SK-N-SH (cell line): ENCODE results near the gene YY1. TPM values are rescaled to one million over a fixed set of nuclear protein-coding genes. Genes with fewer than 3 reads are reported as not detected.
A peak's percentile ranks its signal among the peaks of the same experiment; 100 is the strongest.

Experiments used
- CTCF ChIA-PET: fragments of 300-600, 350-600 bp; formaldehyde crosslinking; extraction: SDS; loops from one replicate; lab custom pipeline; 2021; lab: Yijun Ruan, JAX
- POLR2A ChIA-PET: fragments of 350-600 bp; sonication (Branson Sonifier 250); formaldehyde crosslinking; extraction: SDS; loops from one replicate; lab custom pipeline; 2020; ENCODE audit warnings: antibody characterized with exemption, inconsistent platforms; lab: Yijun Ruan, JAX
- DNase-seq: peaks from one replicate; pipeline ENCODE4 v3.0.0; 2012
- H2AFZ ChIP-seq: fragments of 200-600 bp; sonication (generic); 2 replicates; pipeline ENCODE4 v1.8.1; 2016; ENCODE audit warnings: antibody characterized with exemption, mild to moderate bottlenecking, low read depth
- H3F3A ChIP-seq: fragments of 200-600 bp; sonication (generic); replicated peaks from 2 replicates; pipeline ENCODE3; 2016; ENCODE audit warnings: antibody characterized with exemption, mild to moderate bottlenecking; ENCODE audit not compliant: insufficient read depth
- H3K27ac ChIP-seq, 2 experiments: fragments of 200-500 bp in 1 of 2; fragments of 200-600 bp in 1 of 2; sonication (Bioruptor generic) in 1 of 2; sonication (generic), shearing (Covaris generic) in 1 of 2; 2 replicates each; pipeline versions ENCODE4 v1.5.1 to v1.6.1; 2014 to 2016; ENCODE audit warnings: low read depth in 2 of 2, inconsistent platforms in 1 of 2, low read length in 1 of 2, mild to moderate bottlenecking in 1 of 2, mixed read lengths in 1 of 2
- H3K27me3 ChIP-seq: fragments of 200-600 bp; sonication (generic), shearing (Covaris generic); 2 replicates; pipeline ENCODE4 v1.6.1; 2016; ENCODE audit warnings: mixed run types; ENCODE audit not compliant: insufficient read depth
- H3K36me3 ChIP-seq, 2 experiments: fragments of 200-500 bp in 1 of 2; fragments of 200-600 bp in 1 of 2; sonication (Bioruptor generic) in 1 of 2; sonication (generic) in 1 of 2; replicated peaks in 1 of 2; 2 replicates each; pipeline versions ENCODE3 to v1.5.1; 2014 to 2016; ENCODE audit warnings: low read length in 1 of 2, mild to moderate bottlenecking in 1 of 2; ENCODE audit not compliant: insufficient read depth in 2 of 2, control insufficient read depth in 1 of 2
- H3K4me1 ChIP-seq, 2 experiments: fragments of 200-500 bp in 1 of 2; fragments of 200-600 bp in 1 of 2; sonication (Bioruptor generic) in 1 of 2; sonication (generic), shearing (Covaris generic) in 1 of 2; 2 replicates each; pipeline versions ENCODE4 v1.5.1 to v1.6.1; 2014 to 2016; ENCODE audit warnings: low read depth in 1 of 2, low read length in 1 of 2, mixed run types in 1 of 2; ENCODE audit not compliant: insufficient read depth in 2 of 2, control insufficient read depth in 1 of 2
- H3K4me2 ChIP-seq: fragments of 200-600 bp; sonication (generic), shearing (Covaris generic); 2 replicates; pipeline ENCODE4 v1.6.1; 2017; ENCODE audit warnings: mixed run types
- H3K4me3 ChIP-seq, 2 experiments: fragments of 200-500 bp in 1 of 2; fragments of 200-600 bp in 1 of 2; sonication (Bioruptor generic) in 1 of 2; sonication (generic), shearing (Covaris generic) in 1 of 2; 2 replicates each; pipeline versions ENCODE4 v1.5.1 to v1.8.1; 2014 to 2016; ENCODE audit warnings: low read depth in 2 of 2, inconsistent platforms in 1 of 2, low read length in 1 of 2, mild to moderate bottlenecking in 1 of 2, mixed read lengths in 1 of 2, moderate library complexity in 1 of 2
- H3K79me2 ChIP-seq: fragments of 200-600 bp; sonication (generic); 2 replicates; pipeline ENCODE4 v1.8.1; 2017; ENCODE audit warnings: mild to moderate bottlenecking; ENCODE audit not compliant: insufficient read depth
- H3K9ac ChIP-seq: fragments of 200-600 bp; sonication (generic); 2 replicates; pipeline ENCODE4 v1.6.1; 2017; ENCODE audit warnings: mixed run types
- H3K9me2 ChIP-seq: fragments of 200-600 bp; sonication (generic); 2 replicates; pipeline ENCODE4 v1.6.1; 2017; ENCODE audit warnings: mixed run types
- H3K9me3 ChIP-seq: fragments of 200-600 bp; sonication (generic); 2 replicates; pipeline ENCODE4 v1.6.1; 2017; ENCODE audit warnings: mixed run types, mild to moderate bottlenecking, moderate library complexity
- H4K20me1 ChIP-seq: fragments of 200-600 bp; sonication (generic); 2 replicates; pipeline ENCODE4 v1.6.1; 2017; ENCODE audit warnings: mild to moderate bottlenecking, mixed run types; ENCODE audit not compliant: insufficient read depth
- CHD2 ChIP-seq: fragments of 150-350 bp; IDR thresholded peaks from 2 replicates; pipeline ENCODE4 v1.6.1; 2018; ENCODE audit warnings: low read length; ENCODE audit not compliant: partially characterized antibody
- FOXM1 ChIP-seq: IDR thresholded peaks from 2 replicates; pipeline ENCODE4 v1.4.0; 2012; ENCODE audit warnings: low read depth, mild to moderate bottlenecking
- GABPA ChIP-seq: IDR thresholded peaks from 2 replicates; pipeline ENCODE4 v1.4.0; 2012; ENCODE audit warnings: low read depth, mild to moderate bottlenecking
- JUND ChIP-seq: IDR thresholded peaks from 2 replicates; pipeline ENCODE4 v1.4.0; 2012
- MXI1 ChIP-seq: IDR thresholded peaks from 2 replicates; pipeline ENCODE4 v1.6.1; 2012; ENCODE audit warnings: mild to moderate bottlenecking, low read depth, low read length, improper control_type of control experiment
- POLR2AphosphoS5 ChIP-seq: IDR thresholded peaks from 2 replicates; pipeline ENCODE4 v1.6.1; 2012; ENCODE audit warnings: low read depth, low read length
- RCOR1 ChIP-seq: fragments of 150-350 bp; IDR thresholded peaks from 2 replicates; pipeline ENCODE4 v1.6.1; 2017; ENCODE audit warnings: antibody characterized with exemption, low read length
- RFX5 ChIP-seq: IDR thresholded peaks from 2 replicates; pipeline ENCODE4 v1.6.1; 2012; ENCODE audit warnings: mild to moderate bottlenecking, improper control_type of control experiment, low read length
- SMC3 ChIP-seq: IDR thresholded peaks from 2 replicates; pipeline ENCODE4 v1.6.1; 2012; ENCODE audit warnings: low read depth, low read length, improper control_type of control experiment
- TEAD4 ChIP-seq: IDR thresholded peaks from 2 replicates; pipeline ENCODE4 v1.4.0; 2012; ENCODE audit warnings: mild to moderate bottlenecking, borderline replicate concordance; ENCODE audit not compliant: insufficient read depth
- whole genome bisulfite sequencing: methylation state at CpG from one replicate; pipeline ENCODE4 v1.1.6; 2017; ENCODE audit warnings: low lambda C conversion rate; 5-methylcytosine and 5-hydroxymethylcytosine counted together
- polyA plus RNA-seq, 3 experiments: library from polyadenylated mRNA; depleted of rRNA; stranded (reverse); fragments of >200 nt; gene quantifications; 2 replicates each; pipeline ENCODE4 v1.2.3, GENCODE V29; 2012
- TF ChIP-seq, protein P1 (sequence below): fragments of 200-600 bp; sonication (generic); IDR thresholded peaks from 2 replicates; pipeline ENCODE4 v1.6.1; 2017; ENCODE audit warnings: antibody characterized with exemption, mild to moderate bottlenecking, moderate library complexity
- TF ChIP-seq, protein P2 (sequence below): IDR thresholded peaks from 2 replicates; pipeline ENCODE4 v1.4.0; 2012; ENCODE audit warnings: low read depth
- TF ChIP-seq, protein P3 (sequence below): IDR thresholded peaks from 2 replicates; pipeline ENCODE4 v1.6.1; 2012; ENCODE audit warnings: mild to moderate bottlenecking, low read depth, low read length, moderate library complexity
- TF ChIP-seq, protein P4 (sequence below): fragments of 150-350 bp; IDR thresholded peaks from 2 replicates; pipeline ENCODE4 v1.6.1; 2017; ENCODE audit warnings: antibody characterized with exemption, low read length, low read depth, borderline replicate concordance
- TF ChIP-seq, protein P5 (sequence below): IDR thresholded peaks from 2 replicates; pipeline ENCODE4; 2012

The YY1 gene
- polyA plus RNA-seq, 1 of the 3 experiments (the other 2 are of a cell fraction), result 18.1 TPM

DNA sequence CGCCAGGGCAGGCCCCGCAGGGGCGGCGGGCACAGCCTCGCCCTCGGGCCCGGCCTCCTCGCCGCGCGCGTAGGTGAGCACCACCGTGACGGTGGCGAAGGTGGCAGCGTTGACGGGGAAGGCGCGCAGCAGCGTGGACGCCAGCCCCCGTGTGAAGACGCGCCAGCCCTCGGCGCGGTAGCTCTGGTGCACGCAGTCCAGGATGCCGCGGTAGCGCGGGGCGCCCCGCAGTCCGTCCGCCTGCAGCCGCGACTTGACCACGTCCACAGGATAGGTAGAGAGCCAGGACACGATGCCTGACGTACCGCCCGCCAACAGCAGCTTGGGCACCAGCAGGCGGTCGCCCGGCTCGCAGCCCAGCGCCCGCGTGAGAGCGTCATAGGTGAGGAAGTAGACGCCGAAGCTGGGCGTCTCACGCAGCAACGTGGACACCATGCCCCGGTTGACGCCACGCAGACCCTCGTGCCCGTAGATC lies 53.4 kb downstream of the YY1 start:
- DNase-seq, result peak; percentile 26
- peaks cover 0 to 23% of the 10 kb centered on the region in 2 experiments; a peak in 1 of 4 replicates for H3K4me1 ChIP-seq
- no peak overlapping the region for H3K27ac ChIP-seq
- H4K20me1 ChIP-seq, result peaks cover 6% of the 10 kb centered on the region; the same call in 1 of the 2 replicates
- no peaks in the 10 kb centered on the region for H3K27me3 ChIP-seq
- no peaks in the 10 kb centered on the region for H3F3A ChIP-seq
- H3K9me2 ChIP-seq, result no peaks in the 10 kb centered on the region
- peaks cover 1% of the 10 kb centered on the region; the same call in 1 of the 2 replicates for H3K79me2 ChIP-seq
- TF ChIP-seq FOXM1, result no peak
- TF ChIP-seq TEAD4, result no peak
- no peak for TF ChIP-seq RCOR1
- TF ChIP-seq, protein P1, sequence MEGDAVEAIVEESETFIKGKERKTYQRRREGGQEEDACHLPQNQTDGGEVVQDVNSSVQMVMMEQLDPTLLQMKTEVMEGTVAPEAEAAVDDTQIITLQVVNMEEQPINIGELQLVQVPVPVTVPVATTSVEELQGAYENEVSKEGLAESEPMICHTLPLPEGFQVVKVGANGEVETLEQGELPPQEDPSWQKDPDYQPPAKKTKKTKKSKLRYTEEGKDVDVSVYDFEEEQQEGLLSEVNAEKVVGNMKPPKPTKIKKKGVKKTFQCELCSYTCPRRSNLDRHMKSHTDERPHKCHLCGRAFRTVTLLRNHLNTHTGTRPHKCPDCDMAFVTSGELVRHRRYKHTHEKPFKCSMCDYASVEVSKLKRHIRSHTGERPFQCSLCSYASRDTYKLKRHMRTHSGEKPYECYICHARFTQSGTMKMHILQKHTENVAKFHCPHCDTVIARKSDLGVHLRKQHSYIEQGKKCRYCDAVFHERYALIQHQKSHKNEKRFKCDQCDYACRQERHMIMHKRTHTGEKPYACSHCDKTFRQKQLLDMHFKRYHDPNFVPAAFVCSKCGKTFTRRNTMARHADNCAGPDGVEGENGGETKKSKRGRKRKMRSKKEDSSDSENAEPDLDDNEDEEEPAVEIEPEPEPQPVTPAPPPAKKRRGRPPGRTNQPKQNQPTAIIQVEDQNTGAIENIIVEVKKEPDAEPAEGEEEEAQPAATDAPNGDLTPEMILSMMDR, result no peak
- TF ChIP-seq JUND, result no peak
- no peak for TF ChIP-seq RFX5
- TF ChIP-seq, protein P2, sequence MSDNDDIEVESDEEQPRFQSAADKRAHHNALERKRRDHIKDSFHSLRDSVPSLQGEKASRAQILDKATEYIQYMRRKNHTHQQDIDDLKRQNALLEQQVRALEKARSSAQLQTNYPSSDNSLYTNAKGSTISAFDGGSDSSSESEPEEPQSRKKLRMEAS, result no peak
- TF ChIP-seq MXI1, result no peak
- TF ChIP-seq, protein P3, sequence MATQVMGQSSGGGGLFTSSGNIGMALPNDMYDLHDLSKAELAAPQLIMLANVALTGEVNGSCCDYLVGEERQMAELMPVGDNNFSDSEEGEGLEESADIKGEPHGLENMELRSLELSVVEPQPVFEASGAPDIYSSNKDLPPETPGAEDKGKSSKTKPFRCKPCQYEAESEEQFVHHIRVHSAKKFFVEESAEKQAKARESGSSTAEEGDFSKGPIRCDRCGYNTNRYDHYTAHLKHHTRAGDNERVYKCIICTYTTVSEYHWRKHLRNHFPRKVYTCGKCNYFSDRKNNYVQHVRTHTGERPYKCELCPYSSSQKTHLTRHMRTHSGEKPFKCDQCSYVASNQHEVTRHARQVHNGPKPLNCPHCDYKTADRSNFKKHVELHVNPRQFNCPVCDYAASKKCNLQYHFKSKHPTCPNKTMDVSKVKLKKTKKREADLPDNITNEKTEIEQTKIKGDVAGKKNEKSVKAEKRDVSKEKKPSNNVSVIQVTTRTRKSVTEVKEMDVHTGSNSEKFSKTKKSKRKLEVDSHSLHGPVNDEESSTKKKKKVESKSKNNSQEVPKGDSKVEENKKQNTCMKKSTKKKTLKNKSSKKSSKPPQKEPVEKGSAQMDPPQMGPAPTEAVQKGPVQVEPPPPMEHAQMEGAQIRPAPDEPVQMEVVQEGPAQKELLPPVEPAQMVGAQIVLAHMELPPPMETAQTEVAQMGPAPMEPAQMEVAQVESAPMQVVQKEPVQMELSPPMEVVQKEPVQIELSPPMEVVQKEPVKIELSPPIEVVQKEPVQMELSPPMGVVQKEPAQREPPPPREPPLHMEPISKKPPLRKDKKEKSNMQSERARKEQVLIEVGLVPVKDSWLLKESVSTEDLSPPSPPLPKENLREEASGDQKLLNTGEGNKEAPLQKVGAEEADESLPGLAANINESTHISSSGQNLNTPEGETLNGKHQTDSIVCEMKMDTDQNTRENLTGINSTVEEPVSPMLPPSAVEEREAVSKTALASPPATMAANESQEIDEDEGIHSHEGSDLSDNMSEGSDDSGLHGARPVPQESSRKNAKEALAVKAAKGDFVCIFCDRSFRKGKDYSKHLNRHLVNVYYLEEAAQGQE, result no peak
- no peak for TF ChIP-seq SMC3
- TF ChIP-seq, protein P4, sequence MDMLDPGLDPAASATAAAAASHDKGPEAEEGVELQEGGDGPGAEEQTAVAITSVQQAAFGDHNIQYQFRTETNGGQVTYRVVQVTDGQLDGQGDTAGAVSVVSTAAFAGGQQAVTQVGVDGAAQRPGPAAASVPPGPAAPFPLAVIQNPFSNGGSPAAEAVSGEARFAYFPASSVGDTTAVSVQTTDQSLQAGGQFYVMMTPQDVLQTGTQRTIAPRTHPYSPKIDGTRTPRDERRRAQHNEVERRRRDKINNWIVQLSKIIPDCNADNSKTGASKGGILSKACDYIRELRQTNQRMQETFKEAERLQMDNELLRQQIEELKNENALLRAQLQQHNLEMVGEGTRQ, result no peak
- no peak for TF ChIP-seq POLR2AphosphoS5
- no peak for TF ChIP-seq GABPA
- TF ChIP-seq, protein P5, sequence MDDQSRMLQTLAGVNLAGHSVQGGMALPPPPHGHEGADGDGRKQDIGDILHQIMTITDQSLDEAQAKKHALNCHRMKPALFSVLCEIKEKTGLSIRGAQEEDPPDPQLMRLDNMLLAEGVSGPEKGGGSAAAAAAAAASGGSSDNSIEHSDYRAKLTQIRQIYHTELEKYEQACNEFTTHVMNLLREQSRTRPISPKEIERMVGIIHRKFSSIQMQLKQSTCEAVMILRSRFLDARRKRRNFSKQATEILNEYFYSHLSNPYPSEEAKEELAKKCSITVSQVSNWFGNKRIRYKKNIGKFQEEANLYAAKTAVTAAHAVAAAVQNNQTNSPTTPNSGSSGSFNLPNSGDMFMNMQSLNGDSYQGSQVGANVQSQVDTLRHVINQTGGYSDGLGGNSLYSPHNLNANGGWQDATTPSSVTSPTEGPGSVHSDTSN, result no peak
- no peak for TF ChIP-seq CHD2
- H3K9me3 ChIP-seq, result no peaks in the 10 kb centered on the region
- peaks cover 0 to 18% of the 10 kb centered on the region in 2 experiments for H3K36me3 ChIP-seq
- H3K9ac ChIP-seq, result no peak overlapping the region
- no peak overlapping the region for H2AFZ ChIP-seq
- CTCF ChIA-PET, result interaction anchor here (1.1 to 3.1 kb wide), 2 partner anchors 11 to 85 kb away, joined by 4 to 11 read pairs; no protein-coding TSS in a partner anchor
- 98% methylated on average over 53 of the region's 61 CpGs for WGBS
- H3K4me3 ChIP-seq, result no peak overlapping the region
- POLR2A ChIA-PET, result no interaction called here
- no peak overlapping the region for H3K4me2 ChIP-seq
